HepG2 (cell line): Measurements from ENCODE around the gene GNAZ. TPM values are rescaled to one million over a fixed set of nuclear protein-coding genes. Genes with fewer than 3 reads are reported as not detected.
A peak's percentile ranks its signal among the peaks of the same experiment; 100 is the strongest.

ENCODE experiments used
- ATAC-seq: fragments of 200-7000 bp; cut with Tn5 transposase; 3 replicates; pipeline ENCODE4 v1.9.1; 2020; ENCODE audit warnings: mild to moderate bottlenecking, moderate library complexity
- BruUV-seq: library from RNA; stranded (reverse); fragments of 400-500 nt; replicated peaks from 2 replicates; lab custom pipeline; 2021; lab: Mats Ljungman, UMichigan
- CTCF ChIA-PET: fragments of 300-600 bp; formaldehyde crosslinking; extraction: SDS; loops from one replicate; lab custom pipeline; 2021; ENCODE audit warnings: low total read pairs, inconsistent platforms, low intra/inter-chr PET ratio; lab: Yijun Ruan, JAX
- POLR2A ChIA-PET: fragments of 350-600 bp; sonication (Branson Sonifier 250); formaldehyde crosslinking; loops from one replicate; lab custom pipeline; 2020; ENCODE audit warnings: antibody characterized with exemption, inconsistent platforms; lab: Yijun Ruan, JAX
- DNase-seq: peaks from one replicate; pipeline ENCODE4 v3.0.0-alpha.2; 2015; ENCODE audit warnings: low spot score
- FAIRE-seq: peaks from 3 replicates; lab custom pipeline; 2011; peaks lifted over from hg19 to GRCh38; lab: Jason Lieb, UNC
- H2AFZ ChIP-seq: one replicate; pipeline ENCODE4 v1.6.1; 2011; ENCODE audit warnings: low read length, inconsistent platforms
- H3K27ac ChIP-seq: fragments of 300-600 bp; 3 replicates; pipeline ENCODE4 v1.8.0; 2011; ENCODE audit warnings: mixed run types, mild to moderate bottlenecking, mixed read lengths, low read length, inconsistent platforms; ENCODE audit not compliant: insufficient read depth; ENCODE audit errors: extremely low read length
- H3K27me3 ChIP-seq, 2 experiments: fragments of 200-600 bp in 1 of 2; 2 replicates in 1 of 2; 3 replicates in 1 of 2; pipeline versions ENCODE4 v1.6.0 to v1.8.0; 2011; ENCODE audit warnings: low read length in 2 of 2, mild to moderate bottlenecking in 2 of 2, moderate library complexity in 2 of 2, inconsistent platforms in 1 of 2; ENCODE audit not compliant: insufficient read depth in 2 of 2, control insufficient read depth in 1 of 2
- H3K36me3 ChIP-seq, 2 experiments: fragments of 200-600 bp in 1 of 2; replicated peaks in 1 of 2; 2 replicates in 1 of 2; 3 replicates in 1 of 2; pipeline versions ENCODE4 v1.5.1 to v1.8.0; 2011; ENCODE audit warnings: low read length in 2 of 2, inconsistent platforms in 1 of 2; ENCODE audit not compliant: insufficient read depth in 2 of 2, control insufficient read depth in 1 of 2
- H3K4me1 ChIP-seq: 2 replicates; pipeline ENCODE4 v1.5.1; 2012; ENCODE audit warnings: low read length, inconsistent platforms; ENCODE audit not compliant: insufficient read depth
- H3K4me2 ChIP-seq: 2 replicates; pipeline ENCODE4 v1.6.0; 2011; ENCODE audit warnings: low read depth, low read length, inconsistent platforms
- H3K4me3 ChIP-seq, 3 experiments: fragments of 200-600 bp in 1 of 3; sonication (generic), shearing (Covaris generic) in 1 of 3; replicated peaks in 1 of 3; 2 replicates each; pipeline ENCODE4 v1.5.1; 2011 to 2016; ENCODE audit warnings: low read length in 3 of 3, inconsistent platforms in 2 of 3, low read depth in 2 of 3, mild to moderate bottlenecking in 2 of 3, control low read depth in 1 of 3, mixed read lengths in 1 of 3; ENCODE audit not compliant: insufficient read depth in 1 of 3
- H3K79me2 ChIP-seq: one replicate; pipeline ENCODE4 v1.6.1; 2011; ENCODE audit warnings: low read length, inconsistent platforms; ENCODE audit not compliant: insufficient read depth
- H3K9ac ChIP-seq: 2 replicates; pipeline ENCODE4 v1.6.0; 2011; ENCODE audit warnings: mild to moderate bottlenecking, low read depth, low read length, inconsistent platforms; ENCODE audit not compliant: insufficient read depth
- H3K9me3 ChIP-seq: 2 replicates; pipeline ENCODE4 v1.5.1; 2012; ENCODE audit warnings: mild to moderate bottlenecking, low read length
- H4K20me1 ChIP-seq: 2 replicates; pipeline ENCODE4 v1.6.0; 2011; ENCODE audit warnings: inconsistent platforms, mild to moderate bottlenecking, low read length, moderate library complexity; ENCODE audit not compliant: insufficient read depth
- CBX2 ChIP-seq, 2 experiments: fragments of 200-600 bp in 1 of 2; sonication (generic); formaldehyde crosslinking in 1 of 2; IDR thresholded peaks; 2 replicates each; pipeline versions ENCODE4 v1.7.0 to v1.8.1; 2018 to 2022; ENCODE audit warnings: low read depth in 2 of 2, low read length in 1 of 2, mild to moderate bottlenecking in 1 of 2, missing genetic modification reagents in 1 of 2
- GATAD2A ChIP-seq: IDR thresholded peaks from 2 replicates; pipeline ENCODE4 v1.6.1; 2016
- KAT8 ChIP-seq: IDR thresholded peaks from 2 replicates; pipeline ENCODE4 v1.6.1; 2016; ENCODE audit warnings: missing genetic modification reagents, missing compliant biosample characterization
- MED1 ChIP-seq: sonication (generic); formaldehyde crosslinking; IDR thresholded peaks from 2 replicates; pipeline ENCODE4 v1.4.0; 2020; ENCODE audit warnings: missing genetic modification reagents
- PITX1 ChIP-seq: sonication (generic); formaldehyde crosslinking; IDR thresholded peaks from 2 replicates; pipeline ENCODE4 v1.5.1; 2020; ENCODE audit warnings: mild to moderate bottlenecking, missing genetic modification reagents
- RCOR2 ChIP-seq: IDR thresholded peaks from 2 replicates; pipeline ENCODE4 v1.6.1; 2016; ENCODE audit warnings: missing biosample characterization, missing genetic modification reagents
- ZNF180 ChIP-seq: sonication (generic); formaldehyde crosslinking; IDR thresholded peaks from 2 replicates; pipeline ENCODE4 v1.4.0; 2020; ENCODE audit warnings: low read depth, missing genetic modification reagents, borderline replicate concordance
- ZNF205 ChIP-seq: IDR thresholded peaks from 2 replicates; pipeline ENCODE4 v1.6.1; 2018; ENCODE audit warnings: missing biosample characterization, missing genetic modification reagents
- ZNF501 ChIP-seq: sonication (generic); formaldehyde crosslinking; IDR thresholded peaks from 2 replicates; pipeline ENCODE4 v1.5.1; 2020; ENCODE audit warnings: mild to moderate bottlenecking, moderate library complexity, missing genetic modification reagents
- ZSCAN5A ChIP-seq: sonication (generic); formaldehyde crosslinking; IDR thresholded peaks from 2 replicates; pipeline ENCODE4 v1.8.0; 2022; ENCODE audit warnings: mild to moderate bottlenecking, missing genetic modification reagents, borderline replicate concordance
- ZUFSP ChIP-seq: sonication (generic); formaldehyde crosslinking; IDR thresholded peaks from 2 replicates; pipeline ENCODE4 v1.9.0; 2021; ENCODE audit warnings: missing genetic modification reagents, mild to moderate bottlenecking, borderline replicate concordance
- WGBS: methylation state at CpG from one replicate; pipeline ENCODE4 v1.1.6; 2017; ENCODE audit warnings: low lambda C conversion rate; 5-methylcytosine and 5-hydroxymethylcytosine counted together
- in situ Hi-C: cut with HindIII; loops from 2 replicates; pipeline ENCODE4 v1.10.0; 2017; ENCODE audit warnings: low pct_unique_long_range_greater_than_20kb; ENCODE audit not compliant: extremely low pct_ligation_motif_present
- intact Hi-C: fragments of 100-400 bp; cut with micrococcal nuclease; formaldehyde crosslinking; loops from one replicate; pipeline ENCODE4 v1.10.0; 2022; ENCODE audit not compliant: unreplicated experiment
- polyA plus RNA-seq, 8 experiments: library from polyadenylated mRNA; depleted of rRNA in 3 of 8; stranded (reverse) in 7 of 8; unstranded in 1 of 8; fragments of >200 nt; fragmentation: Illumina TruSeq in 4 of 8; extraction: Trizol in 4 of 8; gene quantifications; 2 replicates each; pipeline versions ENCODE4 v1.2.1 to v1.2.3, GENCODE V29; 2011 to 2016; ENCODE audit warnings: low read depth in 4 of 8, missing spikeins in 1 of 8, mixed read lengths in 1 of 8; ENCODE audit not compliant: insufficient read depth in 1 of 8
- total RNA-seq, 5 experiments: library from RNA; depleted of rRNA; stranded (reverse); fragments of >200 nt; fragmentation: Illumina TruSeq; extraction: Trizol; gene quantifications; 2 replicates each; pipeline ENCODE4 v1.2.3, GENCODE V29; 2016; ENCODE audit warnings: low read depth in 1 of 5
- TF ChIP-seq, protein P1 (sequence below): sonication (generic); formaldehyde crosslinking; IDR thresholded peaks from 2 replicates; pipeline ENCODE4 v1.4.0; 2020; ENCODE audit warnings: missing genetic modification reagents
- TF ChIP-seq, protein P2 (sequence below): sonication (generic); formaldehyde crosslinking; IDR thresholded peaks from 2 replicates; pipeline ENCODE4 v1.4.0; 2020; ENCODE audit warnings: mild to moderate bottlenecking, missing genetic modification reagents

Gene GNAZ
- total and polyA plus RNA-seq, 2 of the 13 experiments (the other 11 are each of a cell fraction or from before 2014, with no cell fraction given), result 11.4 to 22.3 TPM

- TF ChIP-seq, protein P1, sequence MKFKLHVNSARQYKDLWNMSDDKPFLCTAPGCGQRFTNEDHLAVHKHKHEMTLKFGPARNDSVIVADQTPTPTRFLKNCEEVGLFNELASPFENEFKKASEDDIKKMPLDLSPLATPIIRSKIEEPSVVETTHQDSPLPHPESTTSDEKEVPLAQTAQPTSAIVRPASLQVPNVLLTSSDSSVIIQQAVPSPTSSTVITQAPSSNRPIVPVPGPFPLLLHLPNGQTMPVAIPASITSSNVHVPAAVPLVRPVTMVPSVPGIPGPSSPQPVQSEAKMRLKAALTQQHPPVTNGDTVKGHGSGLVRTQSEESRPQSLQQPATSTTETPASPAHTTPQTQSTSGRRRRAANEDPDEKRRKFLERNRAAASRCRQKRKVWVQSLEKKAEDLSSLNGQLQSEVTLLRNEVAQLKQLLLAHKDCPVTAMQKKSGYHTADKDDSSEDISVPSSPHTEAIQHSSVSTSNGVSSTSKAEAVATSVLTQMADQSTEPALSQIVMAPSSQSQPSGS (CRISPR knock-in tag), result peak; percentile 22; the same call in 1 of the 2 replicates
- TF ChIP-seq GATAD2A (CRISPR knock-in tag) (0 out of 2 replicates have a peak, but pooled peaks have one; percentile 20), KAT8 (CRISPR knock-in tag) (no peak), ZNF180 (no peak), ZNF501 (CRISPR knock-in tag) (0 out of 2 replicates have a peak, but pooled peaks have one; percentile 36), MED1 (CRISPR knock-in tag) (0 out of 2 replicates have a peak, but pooled peaks have one; percentile 19)
- TF ChIP-seq, all 625 proteins: peak for 27
Measured at GRCh38 chr22:23128269-23129108, 58.2 kb downstream of the GNAZ start (continued).

DNA sequence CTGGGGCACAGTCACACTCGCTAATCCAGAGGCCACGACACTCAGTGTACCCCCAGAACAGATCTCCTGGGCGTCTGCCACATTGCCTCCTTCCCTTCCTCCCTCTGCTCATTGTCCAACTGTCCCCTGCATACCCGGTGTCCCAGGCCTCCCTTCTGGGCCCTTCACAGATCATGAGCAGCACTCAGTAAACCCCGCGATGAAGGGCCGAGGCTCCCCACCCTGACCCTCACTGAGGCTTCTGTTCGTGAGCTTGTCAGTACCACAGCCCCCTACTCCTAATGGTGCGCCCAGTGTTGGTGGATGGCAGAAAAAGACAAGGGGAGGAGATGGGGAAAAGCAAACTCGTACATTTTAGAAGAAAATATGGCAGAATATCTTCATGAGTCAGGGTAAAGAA, 58.8 kb downstream of the GNAZ start:
- ChIA-PET POLR2A (interaction anchor here (2.3 kb wide), 1 partner anchor 169 kb away, joined by 8 read pairs; no protein-coding TSS in a partner anchor), CTCF (interaction anchor here (1.0 to 6.5 kb wide), 4 partner anchors 45 to 173 kb away, joined by 3 to 299 read pairs (median 9); no protein-coding TSS in a partner anchor)
- intact Hi-C loops, result loop anchor here (10.0 kb wide), 1 partner anchor 54 kb away; the partner anchor contains the start of gene GNAZ
- DNase-seq (no peak), FAIRE-seq (no peak), ATAC-seq (no peak)
- H2AFZ ChIP-seq, result no peak overlapping the region
- in situ Hi-C loops, result loop anchor here (5.0 to 10.0 kb wide), 2 partner anchors 172 to 284 kb away; no protein-coding TSS in a partner anchor
- no peaks in the 10 kb centered on the region for H4K20me1 ChIP-seq
- H3K4me2 ChIP-seq, result no peak overlapping the region
- H3K36me3 ChIP-seq, result no peaks in the 10 kb centered on the region
- H3K4me1 ChIP-seq, result peaks cover 5% of the 10 kb centered on the region; the same call in 1 of the 2 replicates
- no TSS peak for BruUV-seq
- H3K79me2 ChIP-seq, result no peaks in the 10 kb centered on the region
- TF ChIP-seq PITX1 (CRISPR knock-in tag) (no peak), ZSCAN5A (CRISPR knock-in tag) (no peak), ZUFSP (no peak), CBX2 (IDR thresholded peaks at IDR 0.05; ENCODE audit: low read depth, low read length) (no peak), CBX2 (CRISPR knock-in tag; IDR thresholded peaks at IDR 0.05; ENCODE audit: low read depth) (no peak), RCOR2 (CRISPR knock-in tag) (no peak), ZNF205 (no peak)
- TF ChIP-seq, protein P2, sequence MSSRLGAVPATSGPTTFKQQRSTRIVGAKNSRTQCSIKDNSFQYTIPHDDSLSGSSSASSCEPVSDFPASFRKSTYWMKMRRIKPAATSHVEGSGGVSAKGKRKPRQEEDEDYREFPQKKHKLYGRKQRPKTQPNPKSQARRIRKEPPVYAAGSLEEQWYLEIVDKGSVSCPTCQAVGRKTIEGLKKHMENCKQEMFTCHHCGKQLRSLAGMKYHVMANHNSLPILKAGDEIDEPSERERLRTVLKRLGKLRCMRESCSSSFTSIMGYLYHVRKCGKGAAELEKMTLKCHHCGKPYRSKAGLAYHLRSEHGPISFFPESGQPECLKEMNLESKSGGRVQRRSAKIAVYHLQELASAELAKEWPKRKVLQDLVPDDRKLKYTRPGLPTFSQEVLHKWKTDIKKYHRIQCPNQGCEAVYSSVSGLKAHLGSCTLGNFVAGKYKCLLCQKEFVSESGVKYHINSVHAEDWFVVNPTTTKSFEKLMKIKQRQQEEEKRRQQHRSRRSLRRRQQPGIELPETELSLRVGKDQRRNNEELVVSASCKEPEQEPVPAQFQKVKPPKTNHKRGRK (CRISPR knock-in tag), result no peak
- no peaks in the 10 kb centered on the region; a peak in 1 of 5 replicates for H3K27me3 ChIP-seq
- WGBS, result 51% methylated on average over 8 of the region's 10 CpGs
- no peak overlapping the region for H3K4me3 ChIP-seq
- H3K9ac ChIP-seq, result no peak overlapping the region
- no peaks in the 10 kb centered on the region for H3K9me3 ChIP-seq
- H3K27ac ChIP-seq, result no peak overlapping the region
